Measurements from ENCODE around the gene HDAC8. TPM values are rescaled to one million over a fixed set of nuclear protein-coding genes. Genes with fewer than 3 reads are reported as not detected.

The HDAC8 gene
- polyA plus RNA-seq, 1 donor from 2014 or later: 54.0 TPM

DNA sequence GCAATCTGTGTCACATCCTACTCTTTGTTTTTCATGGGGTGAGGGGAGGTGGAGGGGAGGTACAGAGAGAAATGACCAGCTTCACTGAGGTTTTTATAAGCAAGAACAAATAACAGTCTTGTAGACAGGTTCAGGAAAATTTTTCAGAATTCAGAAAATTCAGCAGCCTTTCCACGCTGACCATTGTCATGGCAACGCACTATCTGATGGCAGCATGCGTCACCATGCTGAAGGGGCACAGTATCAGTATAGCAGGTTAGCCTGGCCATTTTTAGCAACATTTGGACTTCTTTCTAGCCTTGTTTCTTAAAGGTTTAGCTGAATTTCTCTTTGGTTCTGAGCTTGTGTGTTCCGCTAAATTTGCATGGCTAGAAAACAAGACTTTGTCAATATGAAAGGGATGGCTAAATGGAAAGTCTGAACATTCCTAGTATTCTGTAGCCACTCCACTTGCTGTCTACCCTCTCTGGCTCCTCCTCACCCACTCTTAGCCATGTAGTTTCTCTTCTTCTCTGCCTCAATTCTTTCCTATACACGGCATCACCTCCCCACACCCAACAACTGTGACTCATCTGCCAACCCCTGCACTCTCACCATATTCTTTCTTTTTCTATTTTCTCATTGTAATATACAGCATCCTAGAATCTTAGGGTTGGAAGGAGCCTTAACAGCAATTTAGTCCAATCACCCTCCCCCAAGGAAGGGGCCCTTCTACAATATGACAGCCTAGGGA is 224.2 kb downstream of the HDAC8 start:
- H2AFZ ChIP-seq (ENCODE audit: low read depth, low read length): no peak overlapping the region
- no peaks in the 10 kb centered on the region for H3K79me2 ChIP-seq (replicated peaks; ENCODE audit: insufficient read depth, low read length)
- H3K36me3 ChIP-seq (ENCODE audit: insufficient read depth, low read length): no peaks in the 10 kb centered on the region
- H3K9me2 ChIP-seq (ENCODE audit: insufficient read depth, low read length): no peaks in the 10 kb centered on the region
- no peak overlapping the region for H3K4me2 ChIP-seq (ENCODE audit: low read length)
- TF ChIP-seq, protein P1, sequence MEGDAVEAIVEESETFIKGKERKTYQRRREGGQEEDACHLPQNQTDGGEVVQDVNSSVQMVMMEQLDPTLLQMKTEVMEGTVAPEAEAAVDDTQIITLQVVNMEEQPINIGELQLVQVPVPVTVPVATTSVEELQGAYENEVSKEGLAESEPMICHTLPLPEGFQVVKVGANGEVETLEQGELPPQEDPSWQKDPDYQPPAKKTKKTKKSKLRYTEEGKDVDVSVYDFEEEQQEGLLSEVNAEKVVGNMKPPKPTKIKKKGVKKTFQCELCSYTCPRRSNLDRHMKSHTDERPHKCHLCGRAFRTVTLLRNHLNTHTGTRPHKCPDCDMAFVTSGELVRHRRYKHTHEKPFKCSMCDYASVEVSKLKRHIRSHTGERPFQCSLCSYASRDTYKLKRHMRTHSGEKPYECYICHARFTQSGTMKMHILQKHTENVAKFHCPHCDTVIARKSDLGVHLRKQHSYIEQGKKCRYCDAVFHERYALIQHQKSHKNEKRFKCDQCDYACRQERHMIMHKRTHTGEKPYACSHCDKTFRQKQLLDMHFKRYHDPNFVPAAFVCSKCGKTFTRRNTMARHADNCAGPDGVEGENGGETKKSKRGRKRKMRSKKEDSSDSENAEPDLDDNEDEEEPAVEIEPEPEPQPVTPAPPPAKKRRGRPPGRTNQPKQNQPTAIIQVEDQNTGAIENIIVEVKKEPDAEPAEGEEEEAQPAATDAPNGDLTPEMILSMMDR (IDR thresholded peaks at IDR 0.05; ENCODE audit: poor library complexity, severe bottlenecking): no peak
- TF ChIP-seq RAD21 (conservative IDR thresholded peaks at IDR 0.05) (no peak), EP300 (conservative IDR thresholded peaks at IDR 0.05; ENCODE audit: poor library complexity, severe bottlenecking) (no peak), MXI1 (conservative IDR thresholded peaks at IDR 0.05; ENCODE audit: poor library complexity, severe bottlenecking) (no peak), SMC3 (conservative IDR thresholded peaks at IDR 0.05; ENCODE audit: poor library complexity) (no peak), EZH2 (IDR thresholded peaks at IDR 0.05; ENCODE audit: borderline replicate concordance, insufficient read depth, low read length, poor library complexity, severe bottlenecking) (no peak), TAF1 (IDR thresholded peaks at IDR 0.05; ENCODE audit: low read depth) (no peak), POLR2AphosphoS5 (IDR thresholded peaks at IDR 0.05) (no peak)
- TF ChIP-seq, protein P2, sequence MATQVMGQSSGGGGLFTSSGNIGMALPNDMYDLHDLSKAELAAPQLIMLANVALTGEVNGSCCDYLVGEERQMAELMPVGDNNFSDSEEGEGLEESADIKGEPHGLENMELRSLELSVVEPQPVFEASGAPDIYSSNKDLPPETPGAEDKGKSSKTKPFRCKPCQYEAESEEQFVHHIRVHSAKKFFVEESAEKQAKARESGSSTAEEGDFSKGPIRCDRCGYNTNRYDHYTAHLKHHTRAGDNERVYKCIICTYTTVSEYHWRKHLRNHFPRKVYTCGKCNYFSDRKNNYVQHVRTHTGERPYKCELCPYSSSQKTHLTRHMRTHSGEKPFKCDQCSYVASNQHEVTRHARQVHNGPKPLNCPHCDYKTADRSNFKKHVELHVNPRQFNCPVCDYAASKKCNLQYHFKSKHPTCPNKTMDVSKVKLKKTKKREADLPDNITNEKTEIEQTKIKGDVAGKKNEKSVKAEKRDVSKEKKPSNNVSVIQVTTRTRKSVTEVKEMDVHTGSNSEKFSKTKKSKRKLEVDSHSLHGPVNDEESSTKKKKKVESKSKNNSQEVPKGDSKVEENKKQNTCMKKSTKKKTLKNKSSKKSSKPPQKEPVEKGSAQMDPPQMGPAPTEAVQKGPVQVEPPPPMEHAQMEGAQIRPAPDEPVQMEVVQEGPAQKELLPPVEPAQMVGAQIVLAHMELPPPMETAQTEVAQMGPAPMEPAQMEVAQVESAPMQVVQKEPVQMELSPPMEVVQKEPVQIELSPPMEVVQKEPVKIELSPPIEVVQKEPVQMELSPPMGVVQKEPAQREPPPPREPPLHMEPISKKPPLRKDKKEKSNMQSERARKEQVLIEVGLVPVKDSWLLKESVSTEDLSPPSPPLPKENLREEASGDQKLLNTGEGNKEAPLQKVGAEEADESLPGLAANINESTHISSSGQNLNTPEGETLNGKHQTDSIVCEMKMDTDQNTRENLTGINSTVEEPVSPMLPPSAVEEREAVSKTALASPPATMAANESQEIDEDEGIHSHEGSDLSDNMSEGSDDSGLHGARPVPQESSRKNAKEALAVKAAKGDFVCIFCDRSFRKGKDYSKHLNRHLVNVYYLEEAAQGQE (IDR thresholded peaks at IDR 0.05; ENCODE audit: borderline replicate concordance): no peak
- H3K4me3 ChIP-seq (ENCODE audit: low read length): no peak overlapping the region
- no peaks in the 10 kb centered on the region for H3F3A ChIP-seq (ENCODE audit: insufficient read depth, low read length, poor library complexity, severe bottlenecking)
- no peaks in the 10 kb centered on the region for H4K20me1 ChIP-seq (ENCODE audit: insufficient read depth)
- H3K27me3 ChIP-seq (ENCODE audit: insufficient read depth, low read depth, low read length): no peaks in the 10 kb centered on the region
- no peak overlapping the region for H3K27ac ChIP-seq (ENCODE audit: low read length)
- no peak overlapping the region for H3K9ac ChIP-seq (ENCODE audit: low read length)
- no peaks in the 10 kb centered on the region for H3K9me3 ChIP-seq (ENCODE audit: low read length)

DNA sequence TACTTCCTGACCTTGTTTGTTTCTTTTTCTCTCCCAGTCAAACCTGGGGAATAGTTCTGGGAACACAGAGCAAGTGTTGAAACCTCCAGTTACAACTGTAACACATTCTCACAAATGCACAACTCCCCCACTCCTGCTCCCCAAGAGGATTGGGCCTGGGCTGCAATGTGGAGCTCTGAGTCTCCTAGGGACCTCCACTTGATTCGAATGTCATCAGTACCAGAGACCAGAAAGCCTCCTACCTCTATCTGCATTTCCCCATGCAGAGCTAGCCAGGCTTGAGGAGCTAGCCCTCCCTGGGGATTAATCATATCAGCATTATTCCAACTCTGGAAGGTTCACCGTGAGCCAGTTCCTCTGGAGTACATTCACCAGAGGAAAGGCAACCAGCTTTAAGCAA is 225.3 kb downstream of the HDAC8 start:
- Histone ChIP-seq H3K9me2 (ENCODE audit: insufficient read depth, low read length) (no peaks in the 10 kb centered on the region), H3K36me3 (ENCODE audit: insufficient read depth, low read length) (no peaks in the 10 kb centered on the region), H3K27me3 (ENCODE audit: insufficient read depth, low read depth, low read length) (no peaks in the 10 kb centered on the region), H3K4me2 (ENCODE audit: low read length) (no peak overlapping the region), H4K20me1 (ENCODE audit: insufficient read depth) (no peaks in the 10 kb centered on the region), H3K9ac (ENCODE audit: low read length) (no peak overlapping the region), H3F3A (ENCODE audit: insufficient read depth, low read length, poor library complexity, severe bottlenecking) (no peaks in the 10 kb centered on the region), H3K4me3 (ENCODE audit: low read length) (no peak overlapping the region), H2AFZ (ENCODE audit: low read depth, low read length) (no peak overlapping the region), H3K79me2 (replicated peaks; ENCODE audit: insufficient read depth, low read length) (no peaks in the 10 kb centered on the region), H3K9me3 (ENCODE audit: low read length) (no peaks in the 10 kb centered on the region), H3K27ac (ENCODE audit: low read length) (no peak overlapping the region)
- no peak for TF ChIP-seq RAD21 (conservative IDR thresholded peaks at IDR 0.05)
- no peak for TF ChIP-seq POLR2AphosphoS5 (IDR thresholded peaks at IDR 0.05)
- TF ChIP-seq EP300 (conservative IDR thresholded peaks at IDR 0.05; ENCODE audit: poor library complexity, severe bottlenecking): no peak
- TF ChIP-seq EZH2 (IDR thresholded peaks at IDR 0.05; ENCODE audit: borderline replicate concordance, insufficient read depth, low read length, poor library complexity, severe bottlenecking): no peak
- no peak for TF ChIP-seq MXI1 (conservative IDR thresholded peaks at IDR 0.05; ENCODE audit: poor library complexity, severe bottlenecking)
- TF ChIP-seq, protein P1 (IDR thresholded peaks at IDR 0.05; ENCODE audit: poor library complexity, severe bottlenecking): no peak
- TF ChIP-seq SMC3 (conservative IDR thresholded peaks at IDR 0.05; ENCODE audit: poor library complexity): no peak
- TF ChIP-seq, protein P2 (IDR thresholded peaks at IDR 0.05; ENCODE audit: borderline replicate concordance): no peak
- no peak for TF ChIP-seq TAF1 (IDR thresholded peaks at IDR 0.05; ENCODE audit: low read depth)

All from neural cell (in vitro differentiated cells).